CD1c-positive myeloid dendritic cell (primary cell): ENCODE data around the gene FAM151B.
"Not testable (repeated sequence)": the region's sequence is repeated elsewhere in the genome, so short reads cannot be mapped to it uniquely, and the experiment has no call there.

Source experiments
- DNase-seq: peaks from one replicate; pipeline ENCODE4 v3.0.0-alpha.2; 2016; ENCODE audit errors: extremely low spot score

Gene FAM151B

GRCh38 chr5:80503641-80504040 is 15.7 kb downstream of the FAM151B start:
- peak; percentile 61 for DNase-seq

- DNase-seq = no peak
Observed at GRCh38 chr5:80504833-80505232, 16.9 kb downstream of the FAM151B start.

GRCh38 chr5:80507663-80508062 is 19.8 kb downstream of the FAM151B start:
- DNase-seq = no peak

GRCh38 chr5:80508844-80509243 is 20.9 kb downstream of the FAM151B start:
- DNase-seq = no peak

- DNase-seq = no peak
Observed at GRCh38 chr5:80509362-80509761, 21.5 kb downstream of the FAM151B start.

DNA sequence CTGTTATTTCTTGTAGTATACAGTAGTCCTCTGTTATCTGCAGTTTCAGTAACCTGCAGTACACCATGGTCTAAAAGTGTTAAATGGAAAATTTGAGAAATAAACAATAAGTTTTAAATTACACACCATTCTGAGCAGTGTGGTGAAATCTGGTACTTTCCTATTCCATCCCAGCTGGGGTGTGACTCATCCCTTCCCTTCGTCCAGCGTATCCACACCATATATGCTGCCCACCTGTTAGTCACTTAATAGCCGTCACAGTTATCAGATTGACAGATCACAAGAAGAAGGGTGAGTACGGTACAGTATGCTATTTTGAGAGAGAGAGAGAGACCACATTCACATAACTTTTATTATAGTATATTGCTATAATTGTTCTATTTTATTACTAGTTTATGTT is 28.9 kb downstream of the FAM151B start:
- DNase-seq = no peak

GRCh38 chr5:80540691-80541090 is 52.8 kb downstream of the FAM151B start:
- DNase-seq = no peak

GRCh38 chr5:80541392-80541791 is 53.5 kb downstream of the FAM151B start:
- DNase-seq = no peak

GRCh38 chr5:80554646-80555045 is 66.7 kb downstream of the FAM151B start:
- no peak for DNase-seq

GRCh38 chr5:80555099-80555498 is 67.2 kb downstream of the FAM151B start:
- no peak for DNase-seq

DNA sequence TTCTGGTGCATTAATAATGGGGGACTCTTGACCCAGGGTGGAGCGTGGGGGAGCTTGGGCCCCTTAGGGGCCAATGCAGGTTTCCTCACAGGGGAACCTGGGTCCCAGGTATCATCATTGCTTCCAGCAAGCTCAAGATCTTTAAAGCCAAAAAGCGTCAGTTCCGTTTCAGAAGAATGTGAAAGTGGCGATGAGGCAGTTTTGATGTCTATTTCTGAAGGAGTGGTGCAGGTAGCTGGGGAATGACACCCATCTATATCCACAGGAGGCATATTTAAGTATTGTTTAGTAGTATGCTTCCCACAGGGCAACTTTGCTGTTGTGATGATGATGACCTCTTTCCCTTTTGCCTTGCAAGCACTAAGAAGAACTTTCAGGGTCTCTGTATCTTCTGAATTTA is 71.3 kb downstream of the FAM151B start:
- DNase-seq = no peak

GRCh38 chr5:80565330-80565729 is 77.4 kb downstream of the FAM151B start:
- DNase-seq = no peak

DNA sequence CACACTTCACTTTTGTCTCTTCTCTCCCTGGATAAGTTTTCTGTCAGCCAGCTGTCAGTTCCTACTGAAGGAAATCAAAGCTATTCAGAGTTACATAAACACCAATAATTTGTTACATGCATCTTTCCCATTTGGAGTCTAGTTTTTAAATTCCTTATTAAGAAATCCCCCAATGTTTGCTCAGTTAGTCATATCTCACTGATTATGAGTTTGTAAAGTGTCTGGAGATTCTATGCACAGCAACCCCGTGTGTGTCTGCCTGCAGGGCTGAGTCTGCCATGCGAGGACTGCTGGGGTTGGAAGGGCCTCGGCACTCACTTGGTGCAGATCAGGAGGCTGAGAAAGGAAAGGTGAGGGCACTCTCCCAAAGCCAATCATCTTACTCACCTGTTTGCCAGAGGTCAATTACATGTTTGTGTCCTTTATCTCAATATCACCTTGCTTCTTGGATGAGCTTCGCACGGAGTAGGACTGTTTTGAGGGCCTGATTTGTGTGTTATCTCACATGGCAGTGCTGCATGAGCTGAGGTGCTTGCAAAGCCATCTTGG is 78.9 kb downstream of the FAM151B start:
- no peak for DNase-seq

GRCh38 chr5:80568251-80568650 is 80.4 kb downstream of the FAM151B start:
- no peak for DNase-seq

- DNase-seq = peak; percentile 10
Observed at GRCh38 chr5:80569086-80569960, 81.4 kb downstream of the FAM151B start.

GRCh38 chr5:80569961-80570786 is 82.3 kb downstream of the FAM151B start, which contains the start of gene ANKRD34B:
TSS of gene ANKRD34B (minus strand) at chr5:80570280. CDS start at chr5:80560019, 10,261 bp downstream.
- no peak for DNase-seq

- no peak for DNase-seq
Observed at GRCh38 chr5:80573062-80573461, 85.2 kb downstream of the FAM151B start.

DNA sequence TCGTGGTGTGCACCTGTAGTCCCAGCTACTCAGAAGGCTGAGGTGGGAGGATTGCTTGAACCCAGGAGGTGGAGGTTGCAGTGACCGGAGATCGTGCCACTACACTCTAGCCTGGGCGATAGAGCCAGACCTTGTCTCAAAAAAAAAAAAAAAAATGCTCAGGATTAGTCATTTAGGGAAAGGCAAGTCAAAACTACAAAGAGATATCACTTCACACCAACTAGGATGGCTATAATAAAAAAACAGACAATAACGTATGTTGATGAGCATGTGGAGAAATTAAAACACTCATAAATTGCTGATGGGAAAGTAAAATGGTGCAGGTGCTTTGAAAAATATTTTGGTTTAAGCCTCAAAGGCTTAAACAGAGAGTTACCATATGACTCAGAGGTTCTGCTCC is 88.5 kb downstream of the FAM151B start:
- no peak for DNase-seq

DNA sequence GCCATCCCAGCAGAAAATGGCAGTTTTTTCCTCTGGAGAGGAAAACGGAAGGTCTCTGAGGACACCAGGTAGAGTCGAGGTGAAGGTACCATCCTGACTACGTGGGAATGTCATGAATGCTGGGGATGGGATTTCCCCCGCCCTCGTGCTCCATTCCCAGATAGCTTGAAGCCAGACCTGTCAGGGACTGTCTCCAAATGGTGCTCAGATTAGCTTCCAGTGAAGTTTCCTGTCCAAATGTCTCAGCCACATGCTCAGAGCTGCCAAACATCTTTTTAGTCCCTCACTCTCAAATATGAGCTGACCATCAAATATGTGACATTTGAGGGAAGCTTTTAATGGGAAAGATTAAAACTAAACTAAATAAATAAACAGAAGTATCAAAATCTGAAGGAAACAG is 89.8 kb downstream of the FAM151B start:
- DNase-seq = no peak

DNA sequence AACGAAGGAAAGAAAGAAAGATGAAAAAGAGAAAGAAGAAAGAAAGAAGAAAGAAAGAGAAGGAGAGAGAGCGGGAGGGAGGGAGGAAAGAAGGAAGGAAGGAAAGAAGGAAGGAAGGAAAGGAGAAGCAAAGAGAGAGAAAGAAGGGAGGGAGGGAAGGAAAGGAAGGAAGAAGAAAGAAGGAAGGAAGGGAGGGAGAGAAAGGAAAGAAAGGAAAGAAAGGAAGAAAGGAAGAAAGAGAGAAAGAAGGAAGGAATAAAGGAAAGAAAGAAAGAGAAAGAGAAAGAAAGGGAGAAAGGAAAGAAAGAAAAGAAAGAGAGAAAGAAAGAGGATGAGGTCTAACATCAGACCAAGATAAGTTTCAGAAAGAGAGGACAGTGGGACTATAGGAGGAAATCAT is 91.2 kb downstream of the FAM151B start:
- DNase-seq = no peak

GRCh38 chr5:80580291-80580690 is 92.4 kb downstream of the FAM151B start:
- not testable (repeated sequence) for DNase-seq

DNA sequence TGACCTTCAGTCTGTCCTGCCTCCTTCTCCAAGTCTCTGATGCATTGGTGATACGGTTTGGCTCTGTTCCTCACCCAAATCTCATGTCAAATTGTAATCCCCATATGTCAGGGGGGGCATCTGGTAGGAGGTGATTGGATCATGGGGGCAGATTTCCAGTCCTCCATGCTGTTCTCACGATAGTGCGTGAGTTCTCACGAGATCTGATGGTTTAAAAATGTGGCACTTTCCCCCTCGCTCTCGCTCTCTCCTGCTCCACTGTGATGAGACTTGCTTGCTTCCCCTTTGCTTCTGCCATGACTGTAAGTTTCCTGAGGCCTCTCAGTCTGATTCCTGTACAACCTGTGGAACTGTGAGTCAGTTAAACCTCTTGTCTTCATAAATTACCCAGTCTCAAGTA is 96.9 kb downstream of the FAM151B start:
- no peak for DNase-seq
